HepG2 (cell line): ENCODE results near the gene EZH1. TPM values are rescaled to one million over a fixed set of nuclear protein-coding genes. Genes with fewer than 3 reads are reported as not detected.

ENCODE experiments used
- ATF7-NPFF ChIP-seq: sonication (generic); formaldehyde crosslinking; IDR thresholded peaks from 2 replicates; pipeline ENCODE4 v1.8.1; 2023; ENCODE audit warnings: mild to moderate bottlenecking, low read depth, missing genetic modification reagents, moderate library complexity
- BCL6 ChIP-seq: IDR thresholded peaks from 2 replicates; pipeline ENCODE4 v1.6.1; 2016; ENCODE audit warnings: missing genetic modification reagents, missing compliant biosample characterization
- GRHL1 ChIP-seq: sonication (generic); formaldehyde crosslinking; conservative IDR thresholded peaks from 2 replicates; pipeline ENCODE4 v1.8.0; 2022; ENCODE audit warnings: missing genetic modification reagents
- KAT8 ChIP-seq: IDR thresholded peaks from 2 replicates; pipeline ENCODE4 v1.6.1; 2016; ENCODE audit warnings: missing genetic modification reagents, missing compliant biosample characterization
- MIER3 ChIP-seq: IDR thresholded peaks from 2 replicates; pipeline ENCODE4 v1.6.1; 2016; ENCODE audit warnings: missing compliant biosample characterization, borderline replicate concordance
- NCOA1 ChIP-seq: sonication (generic); formaldehyde crosslinking; IDR thresholded peaks from 2 replicates; pipeline ENCODE4 v1.9.0; 2021; ENCODE audit warnings: missing genetic modification reagents
- SALL2 ChIP-seq: sonication (generic); formaldehyde crosslinking; IDR thresholded peaks from 2 replicates; pipeline ENCODE4 v1.8.1; 2023; ENCODE audit warnings: mild to moderate bottlenecking, missing genetic modification reagents, inconsistent platforms
- SKI ChIP-seq: fragments of 450-650 bp; IDR thresholded peaks from one replicate; pipeline ENCODE4 v1.6.1; 2018; ENCODE audit warnings: mild to moderate bottlenecking; ENCODE audit not compliant: partially characterized antibody
- SP1 ChIP-seq, 2 experiments: fragments of 450-650 bp in 1 of 2; sonication (generic) in 1 of 2; formaldehyde crosslinking in 1 of 2; IDR thresholded peaks; 2 replicates each; pipeline versions ENCODE4 v1.4.0 to v1.6.1; 2016 to 2020; ENCODE audit warnings: missing genetic modification reagents in 1 of 2
- TFAP4 ChIP-seq: sonication (generic); IDR thresholded peaks from 2 replicates; pipeline ENCODE4 v1.6.1; 2016; ENCODE audit warnings: low read depth, borderline replicate concordance
- ZBTB8A ChIP-seq: sonication (generic); formaldehyde crosslinking; IDR thresholded peaks from 2 replicates; pipeline ENCODE4 v1.4.0; 2020; ENCODE audit warnings: mild to moderate bottlenecking, low read depth, missing genetic modification reagents, borderline replicate concordance
- ZFP36 ChIP-seq: fragments of 150-350 bp; IDR thresholded peaks from 2 replicates; pipeline ENCODE4 v1.6.1; 2018; ENCODE audit warnings: borderline replicate concordance, low read length, low read depth; ENCODE audit not compliant: partially characterized antibody
- ZFX ChIP-seq: sonication (generic); formaldehyde crosslinking; IDR thresholded peaks from 2 replicates; pipeline ENCODE4 v1.4.0; 2020; ENCODE audit warnings: mild to moderate bottlenecking, low read depth, missing genetic modification reagents, moderate library complexity
- ZNF17 ChIP-seq: sonication (generic); formaldehyde crosslinking; IDR thresholded peaks from 2 replicates; pipeline ENCODE4 v1.5.0; 2020; ENCODE audit warnings: mild to moderate bottlenecking, missing genetic modification reagents
- ZNF224 ChIP-seq: sonication (generic); formaldehyde crosslinking; IDR thresholded peaks from 2 replicates; pipeline ENCODE4 v1.5.0; 2020; ENCODE audit warnings: mild to moderate bottlenecking, missing genetic modification reagents
- ZNF234 ChIP-seq: sonication (generic); formaldehyde crosslinking; conservative IDR thresholded peaks from 2 replicates; pipeline ENCODE4 v1.5.1; 2020; ENCODE audit warnings: mild to moderate bottlenecking, missing genetic modification reagents
- ZNF264 ChIP-seq: sonication (generic); formaldehyde crosslinking; IDR thresholded peaks from 2 replicates; pipeline ENCODE4 v1.4.0; 2020; ENCODE audit warnings: missing genetic modification reagents
- ZNF317 ChIP-seq: sonication (generic); formaldehyde crosslinking; IDR thresholded peaks from 2 replicates; pipeline ENCODE4 v1.5.0; 2020; ENCODE audit warnings: mild to moderate bottlenecking, missing genetic modification reagents
- ZNF34 ChIP-seq: sonication (generic); formaldehyde crosslinking; IDR thresholded peaks from 2 replicates; pipeline ENCODE4 v1.4.0; 2020; ENCODE audit warnings: mild to moderate bottlenecking, missing genetic modification reagents, borderline replicate concordance
- ZNF562 ChIP-seq: sonication (generic); formaldehyde crosslinking; IDR thresholded peaks from 2 replicates; pipeline ENCODE4 v1.8.0; 2022; ENCODE audit warnings: missing genetic modification reagents, borderline replicate concordance
- ZNF678 ChIP-seq: sonication (generic); formaldehyde crosslinking; IDR thresholded peaks from 2 replicates; pipeline ENCODE4 v1.4.0; 2020; ENCODE audit warnings: mild to moderate bottlenecking, missing genetic modification reagents
- ZNF781 ChIP-seq: sonication (generic); formaldehyde crosslinking; IDR thresholded peaks from 2 replicates; pipeline ENCODE4 v1.5.1; 2020; ENCODE audit warnings: borderline replicate concordance, mild to moderate bottlenecking, missing genetic modification reagents; ENCODE audit errors: not compliant biosample characterization
- polyA plus RNA-seq, 8 experiments: library from polyadenylated mRNA; depleted of rRNA in 3 of 8; stranded (reverse) in 7 of 8; unstranded in 1 of 8; fragments of >200 nt; fragmentation: Illumina TruSeq in 4 of 8; extraction: Trizol in 4 of 8; gene quantifications; 2 replicates each; pipeline versions ENCODE4 v1.2.1 to v1.2.3, GENCODE V29; 2011 to 2016; ENCODE audit warnings: low read depth in 4 of 8, missing spikeins in 1 of 8, mixed read lengths in 1 of 8; ENCODE audit not compliant: insufficient read depth in 1 of 8
- total RNA-seq, 5 experiments: library from RNA; depleted of rRNA; stranded (reverse); fragments of >200 nt; fragmentation: Illumina TruSeq; extraction: Trizol; gene quantifications; 2 replicates each; pipeline ENCODE4 v1.2.3, GENCODE V29; 2016; ENCODE audit warnings: low read depth in 1 of 5
- TF ChIP-seq, protein P1 (sequence below): sonication (generic); formaldehyde crosslinking; conservative IDR thresholded peaks from 2 replicates; pipeline ENCODE4 v1.4.0; 2020; ENCODE audit warnings: missing genetic modification reagents
- TF ChIP-seq, protein P2 (sequence below): sonication (generic); formaldehyde crosslinking; IDR thresholded peaks from 2 replicates; pipeline ENCODE4 v1.5.1; 2020; ENCODE audit warnings: mild to moderate bottlenecking, moderate library complexity, missing genetic modification reagents
- TF ChIP-seq, protein P3 (sequence below): IDR thresholded peaks from 2 replicates; pipeline ENCODE4 v1.6.1; 2012; ENCODE audit warnings: inconsistent platforms

Gene EZH1
- total and polyA plus RNA-seq, 2 of the 13 experiments (the other 11 are each of a cell fraction or from before 2014, with no cell fraction given) = 11.6 to 24.0 TPM

GRCh38 chr17:42773290-42774035, 28.6 kb upstream of the EZH1 start, which contains the start of gene VPS25 (continued):
- TF ChIP-seq, protein P1, sequence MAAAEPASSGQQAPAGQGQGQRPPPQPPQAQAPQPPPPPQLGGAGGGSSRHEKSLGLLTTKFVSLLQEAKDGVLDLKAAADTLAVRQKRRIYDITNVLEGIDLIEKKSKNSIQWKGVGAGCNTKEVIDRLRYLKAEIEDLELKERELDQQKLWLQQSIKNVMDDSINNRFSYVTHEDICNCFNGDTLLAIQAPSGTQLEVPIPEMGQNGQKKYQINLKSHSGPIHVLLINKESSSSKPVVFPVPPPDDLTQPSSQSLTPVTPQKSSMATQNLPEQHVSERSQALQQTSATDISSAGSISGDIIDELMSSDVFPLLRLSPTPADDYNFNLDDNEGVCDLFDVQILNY (CRISPR knock-in tag) = peak; percentile 7; the same call in 1 of the 2 replicates
- TF ChIP-seq ZNF234 (CRISPR knock-in tag) (no peak), NCOA1 (peak; percentile 54; the same call in 1 of the 2 replicates), ZFP36 (no peak), ZNF317 (CRISPR knock-in tag) (peak; percentile 84), ZNF678 (peak; percentile 80; the same call in 1 of the 2 replicates), ZNF34 (CRISPR knock-in tag) (0 out of 2 replicates have a peak, but pooled peaks have one; percentile 50), GRHL1 (CRISPR knock-in tag) (no peak), TFAP4 (peak; percentile 43; the same call in 1 of the 2 replicates), ZNF264 (CRISPR knock-in tag) (peak; percentile 84; the same call in 1 of the 2 replicates), ZFX (CRISPR knock-in tag) (peak; percentile 69), BCL6 (peak; percentile 84), ZNF224 (CRISPR knock-in tag) (no peak), SP1 (IDR thresholded peaks at IDR 0.05) (no peak), SP1 (CRISPR knock-in tag; IDR thresholded peaks at IDR 0.05) (peak; percentile 80; the same call in 1 of the 2 replicates), ATF7-NPFF (0 out of 2 replicates have a peak, but pooled peaks have one; percentile 61), SALL2 (CRISPR knock-in tag) (peak; percentile 84), MIER3 (CRISPR knock-in tag) (peak; percentile 98; the same call in 1 of the 2 replicates), ZBTB8A (CRISPR knock-in tag) (no peak), ZNF562 (CRISPR knock-in tag) (no peak), SKI (no peak), ZNF781 (CRISPR knock-in tag) (peak; percentile 78), ZNF17 (CRISPR knock-in tag) (no peak), KAT8 (CRISPR knock-in tag) (peak; percentile 100)
- TF ChIP-seq, protein P2, sequence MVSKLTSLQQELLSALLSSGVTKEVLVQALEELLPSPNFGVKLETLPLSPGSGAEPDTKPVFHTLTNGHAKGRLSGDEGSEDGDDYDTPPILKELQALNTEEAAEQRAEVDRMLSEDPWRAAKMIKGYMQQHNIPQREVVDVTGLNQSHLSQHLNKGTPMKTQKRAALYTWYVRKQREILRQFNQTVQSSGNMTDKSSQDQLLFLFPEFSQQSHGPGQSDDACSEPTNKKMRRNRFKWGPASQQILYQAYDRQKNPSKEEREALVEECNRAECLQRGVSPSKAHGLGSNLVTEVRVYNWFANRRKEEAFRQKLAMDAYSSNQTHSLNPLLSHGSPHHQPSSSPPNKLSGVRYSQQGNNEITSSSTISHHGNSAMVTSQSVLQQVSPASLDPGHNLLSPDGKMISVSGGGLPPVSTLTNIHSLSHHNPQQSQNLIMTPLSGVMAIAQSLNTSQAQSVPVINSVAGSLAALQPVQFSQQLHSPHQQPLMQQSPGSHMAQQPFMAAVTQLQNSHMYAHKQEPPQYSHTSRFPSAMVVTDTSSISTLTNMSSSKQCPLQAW (CRISPR knock-in tag) = peak; percentile 48; the same call in 1 of the 2 replicates
- TF ChIP-seq, protein P3, sequence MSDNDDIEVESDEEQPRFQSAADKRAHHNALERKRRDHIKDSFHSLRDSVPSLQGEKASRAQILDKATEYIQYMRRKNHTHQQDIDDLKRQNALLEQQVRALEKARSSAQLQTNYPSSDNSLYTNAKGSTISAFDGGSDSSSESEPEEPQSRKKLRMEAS = peak; percentile 44; the same call in 1 of the 2 replicates
